Measurements from ENCODE around the gene GPR101. TPM values are rescaled to one million over a fixed set of nuclear protein-coding genes. Genes with fewer than 3 reads are reported as not detected.

GPR101 gene
- total RNA-seq, 6 experiments from 2014 or later, result not detected

GRCh38 chrX:136999024-136999423, 34.8 kb downstream of the GPR101 start:
- WGBS (ENCODE audit: insufficient coverage, low coverage, low lambda C conversion rate, missing lambda C conversion rate), result 33% methylated on average over 3 of the region's 3 CpGs
- intact Hi-C loops (cut with DNase I), result no loop called here
- no peak for TF ChIP-seq POLR2A (IDR thresholded peaks at IDR 0.05)
- TF ChIP-seq CTCF (IDR thresholded peaks at IDR 0.05), result no peak
- no peak overlapping the region for H3K27ac ChIP-seq
- no peaks in the 10 kb centered on the region for H3K4me1 ChIP-seq
- no peak for DNase-seq
- ATAC-seq, result no peak
- no peaks in the 10 kb centered on the region for H3K9me3 ChIP-seq
- no peak overlapping the region for H3K4me3 ChIP-seq
- no peaks in the 10 kb centered on the region for H3K27me3 ChIP-seq
- no peaks in the 10 kb centered on the region for H3K36me3 ChIP-seq

Other genes with a start within 250 kb of the GPR101 start
- gene RBMX, start 153.3 kb downstream of the GPR101 start, total RNA-seq, result 10 to 100 TPM; 28.7 to 62.6 (median 40.9) TPM